ENCODE data around the gene CIP2A. TPM values are rescaled to one million over a fixed set of nuclear protein-coding genes. Genes with fewer than 3 reads are reported as not detected.

CIP2A gene
- total RNA-seq, 1 donor from 2014 or later = 26.1 TPM

GRCh38 chr3:108565506-108565905 is 23.7 kb downstream of the CIP2A start:
- no peak for FAIRE-seq
- DNase-seq (ENCODE audit: low spot score in 2 of 2) = no peak

DNA sequence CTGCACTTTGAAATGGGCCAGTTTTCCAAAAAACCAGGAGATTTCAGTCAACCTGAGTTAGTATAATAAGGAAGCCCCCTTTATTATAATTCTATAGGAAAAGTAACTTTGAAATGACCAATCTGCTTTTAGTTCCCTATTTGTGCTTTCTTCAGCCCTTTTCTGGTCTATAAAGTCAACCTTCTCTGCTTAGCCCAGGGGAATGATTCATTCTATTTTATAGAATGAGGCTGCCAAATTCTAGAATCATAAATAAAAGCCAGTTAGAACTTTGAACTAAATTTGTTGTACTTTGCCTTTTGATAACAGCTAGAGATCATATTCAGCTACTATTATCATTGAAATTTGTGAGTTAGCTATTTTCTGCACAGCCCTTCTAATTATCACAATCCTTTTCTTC is 24.7 kb downstream of the CIP2A start:
- no peak for DNase-seq (ENCODE audit: low spot score in 2 of 2)
- FAIRE-seq = no peak

GRCh38 chr3:108562565-108562964 is 26.7 kb downstream of the CIP2A start:
- DNase-seq (ENCODE audit: low spot score in 2 of 2) (no peak), FAIRE-seq (no peak)

DNA sequence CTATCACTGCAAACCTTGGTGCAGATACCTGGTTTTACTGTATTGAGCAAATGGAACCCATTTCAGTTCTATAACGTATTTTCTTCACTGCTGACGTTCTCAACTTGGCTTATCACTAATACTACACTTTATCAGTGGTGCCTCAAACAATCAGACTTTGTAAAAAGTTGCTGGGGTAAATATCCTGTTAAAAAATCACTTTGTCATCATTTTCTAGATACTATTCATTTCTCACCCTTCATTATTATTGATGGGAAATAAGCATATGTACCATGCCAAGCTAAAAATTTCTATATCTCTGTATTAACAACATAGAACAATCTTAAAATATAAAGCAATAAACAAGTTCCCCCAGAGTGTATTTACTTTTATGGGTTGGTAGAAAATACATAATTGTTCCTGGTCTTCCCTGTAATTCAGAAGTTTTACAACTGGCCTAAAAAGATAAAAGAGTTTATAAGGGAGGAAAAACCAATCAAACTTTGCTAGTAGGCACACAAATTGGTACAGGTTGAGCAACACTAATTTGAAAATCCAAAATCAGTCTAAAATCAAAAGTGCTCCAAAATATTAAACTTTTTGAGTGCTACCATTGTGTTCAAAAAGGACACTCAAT is 33.2 kb downstream of the CIP2A start:
- no peak for DNase-seq (ENCODE audit: low spot score in 2 of 2)
- FAIRE-seq = no peak

DNA sequence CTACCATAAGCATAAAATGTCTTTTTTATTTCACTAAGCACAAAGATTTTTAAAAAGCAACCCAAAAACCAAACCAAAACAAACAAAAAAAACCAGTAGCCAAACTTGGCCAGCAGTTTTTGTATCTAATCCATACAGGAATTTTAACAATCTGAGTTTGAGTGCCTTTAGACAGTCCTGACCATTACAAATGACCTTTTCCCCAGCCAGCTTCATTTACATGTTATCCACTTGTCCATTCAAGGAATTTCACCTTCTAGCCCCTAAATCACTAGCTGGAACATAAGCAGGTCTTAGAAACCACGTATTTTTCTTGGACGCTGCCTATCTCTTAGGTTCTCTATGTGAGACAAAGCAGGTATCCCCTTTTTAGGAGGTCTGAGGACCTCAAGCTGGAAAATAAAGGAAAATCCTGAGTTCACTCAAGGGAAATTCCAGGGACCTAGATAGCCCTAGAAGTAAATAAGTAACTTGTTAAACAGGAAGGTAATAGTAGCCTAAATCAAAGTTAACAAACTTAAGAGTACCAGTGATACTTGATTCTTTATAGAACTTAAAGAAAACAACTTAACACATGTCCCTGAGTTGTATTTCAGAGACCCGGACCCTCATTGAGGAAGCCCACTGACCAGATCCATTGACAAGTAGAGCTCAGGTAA is 34.2 kb downstream of the CIP2A start:
- FAIRE-seq = no peak

GRCh38 chr3:108554229-108554628 is 35.0 kb downstream of the CIP2A start:
- DNase-seq (ENCODE audit: low spot score in 2 of 2) (no peak), FAIRE-seq (no peak)

More for the DNA sequence above, 34.2 kb downstream of the CIP2A start:
- DNase-seq (ENCODE audit: low spot score in 2 of 2) = no peak

- FAIRE-seq = peak; percentile 92
- peak in 1 of 2 donors; percentile 4 for DNase-seq (ENCODE audit: low spot score in 2 of 2)
These were observed 36.7 kb downstream of the CIP2A start for GRCh38 chr3:108552267-108553159.

DNA sequence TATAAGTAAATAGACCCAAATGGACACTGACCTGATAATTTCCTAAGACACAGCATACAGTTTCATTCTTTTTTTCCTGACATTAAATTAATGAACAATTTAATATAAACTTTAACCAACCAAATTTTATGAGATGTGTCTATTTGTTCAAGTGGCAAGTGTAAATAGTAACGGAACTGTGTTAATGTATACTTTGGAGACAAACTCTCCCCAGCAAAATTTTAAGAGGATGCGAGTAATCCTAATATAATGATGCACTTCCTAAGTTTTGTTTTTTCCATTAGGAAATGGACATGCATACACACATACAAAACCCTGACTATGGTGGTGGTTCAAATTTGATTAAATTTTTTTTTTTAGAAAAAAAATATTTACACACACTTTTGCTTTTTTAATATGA is 40.4 kb downstream of the CIP2A start:
- no peak for DNase-seq (ENCODE audit: low spot score in 2 of 2)
- no peak for FAIRE-seq

DNA sequence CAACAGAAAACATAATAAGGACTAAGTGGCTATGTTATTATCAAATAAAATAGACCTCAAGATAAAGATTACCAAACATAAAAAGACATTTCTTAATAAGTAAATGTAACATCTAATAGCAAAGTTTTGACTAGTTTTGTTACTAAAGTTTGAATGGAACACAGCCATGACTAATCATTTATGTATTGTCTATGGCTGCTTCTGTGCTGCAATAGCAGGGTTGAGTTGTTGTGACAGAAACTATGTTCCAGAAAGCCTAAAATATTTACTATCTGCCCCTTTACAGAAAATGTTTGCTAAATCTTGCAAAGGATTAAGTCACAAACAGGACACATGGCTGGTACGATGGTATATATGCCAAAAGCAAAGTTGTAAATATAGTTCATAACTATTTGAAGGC is 40.9 kb downstream of the CIP2A start:
- FAIRE-seq (no peak), DNase-seq (ENCODE audit: low spot score in 2 of 2) (no peak)

DNA sequence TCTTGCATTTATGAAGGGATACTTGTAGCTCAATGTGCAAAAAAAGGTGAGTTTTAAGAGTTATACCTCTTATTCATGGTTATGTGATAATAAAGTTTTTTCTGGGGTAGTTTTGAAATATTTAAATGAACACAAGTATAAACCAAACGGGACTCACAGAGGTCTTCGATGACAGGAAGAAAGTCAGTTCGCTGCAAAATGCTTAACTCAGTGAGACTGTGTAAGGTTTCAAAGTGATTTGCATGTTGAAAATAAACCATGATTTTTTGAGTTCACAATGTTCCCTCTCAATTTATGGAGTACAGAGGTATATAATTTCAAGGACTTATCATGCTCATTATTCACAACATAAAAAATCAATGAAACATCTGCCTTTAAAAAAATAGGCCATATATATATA is 42.5 kb downstream of the CIP2A start:
- no peak for DNase-seq (ENCODE audit: low spot score in 2 of 2)
- FAIRE-seq = no peak

DNA sequence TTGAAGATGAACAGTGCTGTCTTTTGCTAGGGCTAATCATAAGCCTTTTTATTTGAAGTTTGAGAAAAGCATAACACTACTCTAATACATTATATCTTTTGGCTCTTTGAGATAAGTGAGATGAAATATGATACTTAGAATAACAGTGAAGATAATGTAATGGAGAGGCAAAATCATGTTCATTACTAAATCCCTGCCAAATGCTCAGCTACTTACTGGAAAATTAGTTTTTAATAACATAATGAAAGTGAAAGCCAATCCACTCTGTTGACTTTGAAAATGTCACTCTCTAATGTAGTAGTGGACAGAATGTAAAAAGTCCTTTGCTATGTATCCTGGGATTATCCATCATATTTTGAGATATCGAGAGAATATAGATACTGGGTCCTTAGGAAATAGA is 43.0 kb downstream of the CIP2A start:
- FAIRE-seq = no peak

GRCh38 chr3:108538083-108538482 is 51.2 kb downstream of the CIP2A start:
- no peak for FAIRE-seq
- DNase-seq (ENCODE audit: low spot score in 2 of 2) = no peak

More for the DNA sequence above, 43.0 kb downstream of the CIP2A start:
- no peak for DNase-seq (ENCODE audit: low spot score in 2 of 2)

DNA sequence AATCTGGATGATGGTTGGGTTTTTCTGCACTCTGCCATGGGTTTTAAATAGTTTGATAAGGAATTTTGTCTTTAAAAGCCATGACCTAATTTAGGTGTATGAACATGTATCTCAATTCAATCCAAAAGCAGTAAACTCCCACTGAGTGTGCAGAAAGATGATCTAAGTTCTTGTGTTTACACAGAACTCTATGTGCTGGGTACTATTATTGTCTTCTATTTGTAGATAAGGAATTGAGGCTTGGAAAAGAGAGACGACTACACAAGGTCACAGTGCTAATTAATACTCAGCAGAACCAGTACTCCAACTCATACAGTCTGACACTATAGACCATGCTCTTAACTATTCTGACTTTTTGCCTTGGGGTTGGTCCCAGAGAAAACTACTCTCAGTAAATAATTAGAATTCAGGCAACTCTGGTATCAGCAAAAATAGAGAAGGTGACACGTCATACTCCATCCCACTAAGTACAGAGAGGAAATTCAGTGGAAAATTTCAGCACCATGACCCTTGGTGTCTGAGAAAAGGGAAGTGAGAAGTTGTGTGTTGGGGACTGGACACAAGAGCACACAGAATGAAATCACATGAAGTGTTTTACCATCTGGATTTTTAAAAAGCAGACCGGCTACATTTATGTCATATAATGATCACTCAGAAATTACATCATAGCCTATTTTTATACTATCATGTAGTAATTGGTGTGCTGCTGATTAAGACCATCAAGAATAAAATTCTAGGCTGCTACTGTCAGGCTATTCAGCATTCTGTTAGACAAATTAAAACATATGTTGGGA is 60.6 kb downstream of the CIP2A start:
- FAIRE-seq (no peak), DNase-seq (ENCODE audit: low spot score in 2 of 2) (no peak)

DNA sequence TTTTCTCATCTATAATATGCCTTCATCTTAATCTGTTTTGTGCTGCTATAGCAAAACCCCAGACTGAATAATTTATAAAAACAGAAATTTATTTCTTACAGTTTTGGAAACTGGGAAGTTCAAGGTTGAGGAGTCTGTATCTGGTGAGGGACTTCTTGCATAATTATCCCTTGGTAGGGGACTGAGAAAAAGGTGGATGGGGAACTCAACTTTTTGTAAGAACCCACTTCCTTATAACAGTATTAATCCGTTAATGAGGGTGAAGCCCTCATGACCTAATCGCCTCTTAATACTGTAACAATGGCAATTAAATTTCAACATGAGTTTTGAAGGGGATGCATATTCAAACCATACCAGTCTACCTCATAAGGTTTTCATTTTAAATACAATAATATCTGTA is 61.4 kb downstream of the CIP2A start:
- FAIRE-seq (no peak), DNase-seq (ENCODE audit: low spot score in 2 of 2) (no peak)

- no peak for DNase-seq (ENCODE audit: low spot score in 2 of 2)
- FAIRE-seq = no peak
These were observed 62.1 kb downstream of the CIP2A start for GRCh38 chr3:108527109-108527508.

DNA sequence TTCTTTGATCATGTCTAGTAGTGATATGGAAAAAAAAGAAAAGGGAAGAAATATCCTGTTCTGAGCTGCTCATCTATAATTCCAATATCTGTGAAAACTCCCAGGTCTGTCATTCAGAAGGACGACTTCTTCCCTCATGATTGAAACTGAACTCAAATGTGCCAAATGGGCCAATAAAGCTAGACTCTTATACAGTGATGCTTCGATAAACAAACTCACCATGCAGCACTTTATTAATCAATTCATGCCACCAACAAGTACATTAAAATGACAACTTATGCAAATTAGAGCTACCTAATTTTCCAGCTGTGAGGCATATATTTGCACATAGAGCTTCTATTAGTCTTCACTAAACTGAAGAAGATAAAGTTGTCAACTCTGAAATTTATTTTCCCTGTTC is 63.3 kb downstream of the CIP2A start:
- no peak for DNase-seq (ENCODE audit: low spot score in 2 of 2)
- FAIRE-seq = no peak

- FAIRE-seq (no peak), DNase-seq (ENCODE audit: low spot score in 2 of 2) (no peak)
These were observed 64.0 kb downstream of the CIP2A start for GRCh38 chr3:108525256-108525655.

DNA sequence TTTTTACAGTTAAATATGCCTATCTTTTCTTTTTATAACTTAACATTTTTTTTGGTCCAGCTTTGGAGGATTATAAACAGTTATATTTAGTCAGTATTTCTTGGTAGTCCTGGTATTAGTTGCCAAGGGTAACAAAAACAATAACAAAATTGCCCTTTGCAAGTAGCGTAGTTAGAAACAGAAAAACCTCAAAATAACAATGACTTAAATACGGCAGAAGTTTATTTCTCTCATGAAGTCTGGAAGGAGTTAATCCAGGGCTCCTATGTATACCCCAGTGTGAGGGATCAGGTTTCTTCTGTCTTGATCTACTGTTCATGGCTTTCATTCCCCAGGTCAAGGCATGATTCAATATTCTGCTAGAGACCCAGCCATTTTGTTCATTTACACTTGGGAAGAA is 64.7 kb downstream of the CIP2A start:
- no peak for DNase-seq (ENCODE audit: low spot score in 2 of 2)

GRCh38 chr3:108518895-108519294 is 70.3 kb downstream of the CIP2A start:
- DNase-seq (ENCODE audit: low spot score in 2 of 2) = no peak
- no peak for FAIRE-seq

More for the DNA sequence above, 64.7 kb downstream of the CIP2A start:
- FAIRE-seq = no peak

DNA sequence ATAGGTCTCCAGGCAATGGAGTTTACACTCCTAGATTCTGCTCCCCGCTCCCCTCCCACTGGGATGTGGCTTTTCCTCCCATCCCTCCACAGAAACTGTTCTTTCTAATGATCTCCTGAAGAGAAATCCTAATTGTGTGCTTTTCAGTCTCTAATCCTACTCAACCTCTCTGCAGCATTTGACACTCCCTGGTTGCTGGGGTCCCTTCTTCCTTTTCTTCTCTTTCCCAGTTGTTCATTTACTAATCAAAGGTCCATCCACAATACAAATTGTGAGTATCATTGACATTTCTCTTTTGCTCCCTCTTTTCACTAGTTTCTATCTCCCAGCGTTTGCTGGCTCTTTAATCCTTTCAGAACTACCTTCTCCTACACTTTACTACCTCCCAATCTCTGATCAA is 72.4 kb downstream of the CIP2A start:
- DNase-seq (ENCODE audit: low spot score in 2 of 2) = no peak

GRCh38 chr3:108513961-108514360 is 75.3 kb downstream of the CIP2A start:
- FAIRE-seq (no peak), DNase-seq (ENCODE audit: low spot score in 2 of 2) (no peak)

More for the DNA sequence above, 72.4 kb downstream of the CIP2A start:
- FAIRE-seq = no peak
